ENCODE results near the gene NPAS3.

- TF ChIP-seq KLF16 (tag by site-specific recombination; IDR thresholded peaks at IDR 0.05), result no peak
- TF ChIP-seq, protein P1, sequence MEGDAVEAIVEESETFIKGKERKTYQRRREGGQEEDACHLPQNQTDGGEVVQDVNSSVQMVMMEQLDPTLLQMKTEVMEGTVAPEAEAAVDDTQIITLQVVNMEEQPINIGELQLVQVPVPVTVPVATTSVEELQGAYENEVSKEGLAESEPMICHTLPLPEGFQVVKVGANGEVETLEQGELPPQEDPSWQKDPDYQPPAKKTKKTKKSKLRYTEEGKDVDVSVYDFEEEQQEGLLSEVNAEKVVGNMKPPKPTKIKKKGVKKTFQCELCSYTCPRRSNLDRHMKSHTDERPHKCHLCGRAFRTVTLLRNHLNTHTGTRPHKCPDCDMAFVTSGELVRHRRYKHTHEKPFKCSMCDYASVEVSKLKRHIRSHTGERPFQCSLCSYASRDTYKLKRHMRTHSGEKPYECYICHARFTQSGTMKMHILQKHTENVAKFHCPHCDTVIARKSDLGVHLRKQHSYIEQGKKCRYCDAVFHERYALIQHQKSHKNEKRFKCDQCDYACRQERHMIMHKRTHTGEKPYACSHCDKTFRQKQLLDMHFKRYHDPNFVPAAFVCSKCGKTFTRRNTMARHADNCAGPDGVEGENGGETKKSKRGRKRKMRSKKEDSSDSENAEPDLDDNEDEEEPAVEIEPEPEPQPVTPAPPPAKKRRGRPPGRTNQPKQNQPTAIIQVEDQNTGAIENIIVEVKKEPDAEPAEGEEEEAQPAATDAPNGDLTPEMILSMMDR (tag by site-specific recombination; IDR thresholded peaks at IDR 0.05), result no peak
- TF ChIP-seq ZNF791 (tag by site-specific recombination; IDR thresholded peaks at IDR 0.05), result no peak
- no peak for TF ChIP-seq ZBTB1 (tag by site-specific recombination; IDR thresholded peaks at IDR 0.05)
- no peak for TF ChIP-seq ZSCAN4 (tag by site-specific recombination; IDR thresholded peaks at IDR 0.05)
- no peak for TF ChIP-seq ZNF621 (tag by site-specific recombination; IDR thresholded peaks at IDR 0.05)
- no peak for TF ChIP-seq ZNF18 (tag by site-specific recombination; IDR thresholded peaks at IDR 0.05)
- no peak for TF ChIP-seq ZSCAN16 (tag by site-specific recombination; IDR thresholded peaks at IDR 0.05)
These were observed 39.8 kb upstream of the NPAS3 start for GRCh38 chr14:32898876-32899275.
